Peyer's patch (tissue), 4 donors: ENCODE data around the gene WFDC1. TPM values are rescaled to one million over a fixed set of nuclear protein-coding genes. Genes with fewer than 3 reads are reported as not detected.
A peak's percentile ranks its signal among the peaks of the same experiment; 100 is the strongest.

Experiments
- DNase-seq, 3 donors: peaks; one replicate each; pipeline ENCODE4 v3.0.0-alpha.2; 2017 to 2019
- H3K27ac ChIP-seq, 4 donors: fragments of 200-600 bp; sonication (generic); one replicate each; pipeline ENCODE4 v1.5.1; 2016 to 2019
- H3K27me3 ChIP-seq, 2 donors: fragments of 200-600 bp; sonication (generic); one replicate each; pipeline ENCODE4 v1.5.1; 2019
- H3K36me3 ChIP-seq, 3 donors: fragments of 200-600 bp; sonication (generic); one replicate each; pipeline ENCODE4 v1.5.1; 2016 to 2019
- H3K4me1 ChIP-seq, 4 donors: fragments of 200-600 bp; sonication (generic); one replicate each; pipeline ENCODE4 v1.5.1; 2016 to 2019
- H3K4me3 ChIP-seq, 4 donors: fragments of 200-600 bp; sonication (generic); 1 replicate in 3 of 4; 2 replicates in 1 of 4; pipeline ENCODE4 v1.5.1; 2016 to 2019; ENCODE audit warnings: mild to moderate bottlenecking in 1 of 4
- H3K9me3 ChIP-seq, 4 donors: fragments of 200-600 bp; sonication (generic); one replicate each; pipeline ENCODE4 v1.5.1; 2016 to 2019; ENCODE audit warnings: mild to moderate bottlenecking in 1 of 4
- POLR2A ChIP-seq, 2 donors: fragments of 450-650 bp; IDR thresholded peaks; one replicate each; pipeline ENCODE4 v1.5.1; 2017; ENCODE audit warnings: antibody characterized with exemption in 2 of 2, mild to moderate bottlenecking in 2 of 2, moderate library complexity in 2 of 2
- total RNA-seq, 4 donors: library from RNA; depleted of rRNA; stranded (reverse); fragments of >200 nt; gene quantifications; one replicate each; pipeline ENCODE4 v1.1.0, GENCODE V29; 2016
- TF ChIP-seq, protein P1 (sequence below), 6 experiments: fragments of 450-650 bp in 4 of 6; fragments of 200-600 bp in 2 of 6; sonication (generic) in 1 of 6; IDR thresholded peaks; one replicate each; pipeline ENCODE4 v1.5.1; 2017 to 2019; ENCODE audit warnings: antibody characterized with exemption in 6 of 6, mild to moderate bottlenecking in 3 of 6, moderate library complexity in 1 of 6

The WFDC1 gene
- total RNA-seq, 4 donors from 2014 or later: 1.9 to 35.5 (median 10.1) TPM

DNA sequence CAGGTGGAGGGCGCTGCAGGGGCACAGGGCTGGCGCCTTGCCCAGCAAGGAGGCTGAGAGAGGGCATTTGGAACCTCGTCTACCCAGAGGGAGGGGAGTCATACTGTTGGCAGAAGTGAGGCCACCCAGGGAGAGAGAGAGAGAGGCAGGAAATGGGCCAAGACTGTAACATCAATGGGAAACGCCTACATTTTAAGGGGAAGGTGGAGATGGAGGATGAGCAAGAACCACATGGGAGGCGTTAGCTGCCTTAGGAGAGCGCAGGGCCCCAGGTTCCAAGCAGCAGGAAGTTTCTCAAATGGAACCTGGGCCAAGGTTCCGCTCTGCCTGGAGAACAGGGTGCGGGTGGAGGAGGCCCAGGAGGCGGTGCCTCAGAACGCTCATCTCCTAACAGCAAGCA lies 2.7 kb upstream of the WFDC1 start:
- Histone ChIP-seq H3K36me3 (no peaks in the 10 kb centered on the region), H3K9me3 (no peaks in the 10 kb centered on the region), H3K4me1 (peaks cover 0 to 10% (median 0%) of the 10 kb centered on the region in 4 donors), H3K27me3 (no peaks in the 10 kb centered on the region), H3K4me3 (no peak overlapping the region), H3K27ac (no peak overlapping the region)
- no peak for TF ChIP-seq POLR2A (IDR thresholded peaks at IDR 0.05)
- TF ChIP-seq, protein P1, sequence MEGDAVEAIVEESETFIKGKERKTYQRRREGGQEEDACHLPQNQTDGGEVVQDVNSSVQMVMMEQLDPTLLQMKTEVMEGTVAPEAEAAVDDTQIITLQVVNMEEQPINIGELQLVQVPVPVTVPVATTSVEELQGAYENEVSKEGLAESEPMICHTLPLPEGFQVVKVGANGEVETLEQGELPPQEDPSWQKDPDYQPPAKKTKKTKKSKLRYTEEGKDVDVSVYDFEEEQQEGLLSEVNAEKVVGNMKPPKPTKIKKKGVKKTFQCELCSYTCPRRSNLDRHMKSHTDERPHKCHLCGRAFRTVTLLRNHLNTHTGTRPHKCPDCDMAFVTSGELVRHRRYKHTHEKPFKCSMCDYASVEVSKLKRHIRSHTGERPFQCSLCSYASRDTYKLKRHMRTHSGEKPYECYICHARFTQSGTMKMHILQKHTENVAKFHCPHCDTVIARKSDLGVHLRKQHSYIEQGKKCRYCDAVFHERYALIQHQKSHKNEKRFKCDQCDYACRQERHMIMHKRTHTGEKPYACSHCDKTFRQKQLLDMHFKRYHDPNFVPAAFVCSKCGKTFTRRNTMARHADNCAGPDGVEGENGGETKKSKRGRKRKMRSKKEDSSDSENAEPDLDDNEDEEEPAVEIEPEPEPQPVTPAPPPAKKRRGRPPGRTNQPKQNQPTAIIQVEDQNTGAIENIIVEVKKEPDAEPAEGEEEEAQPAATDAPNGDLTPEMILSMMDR (IDR thresholded peaks at IDR 0.05): no peak
- no peak for DNase-seq

DNA sequence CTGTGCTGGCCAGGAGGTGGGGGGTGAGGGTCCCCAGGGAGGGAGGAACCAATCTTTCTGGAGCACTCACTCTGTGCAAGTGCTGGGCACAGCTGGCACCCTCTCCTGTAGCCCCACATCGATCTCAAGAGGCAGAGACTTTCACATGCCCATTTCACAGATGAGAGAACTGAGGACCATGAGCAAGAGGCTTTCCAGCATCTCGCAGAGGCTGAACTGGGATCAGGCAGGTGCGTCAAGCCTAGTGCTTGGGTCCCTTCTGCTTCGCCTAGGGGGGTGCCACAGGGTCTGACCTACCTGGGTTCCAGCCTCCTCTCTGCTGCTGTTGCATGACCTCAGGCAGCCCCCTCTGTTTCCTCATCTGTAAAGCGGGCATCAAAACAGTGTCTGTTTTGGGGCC lies 1.3 kb upstream of the WFDC1 start:
- H3K9me3 ChIP-seq: no peaks in the 10 kb centered on the region
- H3K36me3 ChIP-seq: no peaks in the 10 kb centered on the region
- no peak overlapping the region for H3K4me3 ChIP-seq
- H3K27ac ChIP-seq: no peak overlapping the region
- DNase-seq: no peak
- no peaks in the 10 kb centered on the region for H3K27me3 ChIP-seq
- peaks cover 0 to 10% (median 0%) of the 10 kb centered on the region in 4 donors for H3K4me1 ChIP-seq
- TF ChIP-seq POLR2A (IDR thresholded peaks at IDR 0.05): no peak
- TF ChIP-seq, protein P1 (IDR thresholded peaks at IDR 0.05): no peak

DNA sequence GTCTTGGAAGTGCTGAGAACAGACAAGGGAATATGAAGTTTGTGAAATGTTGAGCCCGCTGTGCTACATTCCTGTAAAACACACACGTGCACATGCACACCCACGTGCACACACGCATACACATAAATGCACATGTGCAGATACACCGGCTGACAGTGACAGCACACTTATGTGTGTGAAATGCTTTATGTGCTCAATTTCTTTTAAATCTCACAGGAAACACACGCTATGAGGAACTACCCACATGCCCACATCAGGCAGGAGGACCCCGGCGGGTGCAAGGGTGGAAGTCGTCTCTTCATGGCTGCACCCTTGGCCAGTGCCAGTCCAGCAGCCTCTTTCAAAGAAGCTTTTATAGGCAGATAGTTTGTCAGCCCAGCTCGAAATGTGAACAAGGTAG lies 561 bp upstream of the WFDC1 start:
- Histone ChIP-seq H3K36me3 (no peaks in the 10 kb centered on the region), H3K27ac (peak overlapping the region in 3 of 4 donors; percentile 10 to 74 (median 72))

DNA sequence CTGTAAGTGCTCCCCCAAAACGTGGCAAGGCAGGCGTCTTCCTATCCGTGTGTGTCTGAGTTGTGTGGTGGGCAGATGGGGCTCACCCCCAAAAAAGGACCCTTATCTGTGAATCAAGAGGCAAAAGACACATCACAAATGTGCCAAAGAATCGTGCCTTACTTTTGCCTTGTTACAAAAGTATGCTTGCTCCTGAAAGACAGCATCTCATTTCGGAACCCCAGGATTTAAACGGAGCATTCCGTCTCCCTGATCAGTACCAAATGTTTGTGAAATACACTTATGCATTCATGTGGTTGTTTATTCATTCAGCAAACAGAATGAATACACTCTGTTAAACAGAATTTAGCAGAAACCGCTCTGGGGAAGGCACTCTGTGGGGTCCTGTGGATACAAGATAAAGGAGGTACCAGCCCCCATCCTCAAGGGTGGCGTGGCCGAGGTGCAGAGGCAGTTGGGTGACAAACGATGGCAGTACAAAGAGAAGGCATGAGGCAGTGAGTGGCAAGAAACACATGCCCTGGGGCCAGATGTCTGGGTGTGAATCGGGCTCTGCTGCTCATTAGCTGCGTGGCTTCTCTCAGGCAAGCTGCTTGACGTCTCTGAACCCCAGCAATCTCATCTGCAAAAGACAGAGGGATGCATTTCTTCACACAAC lies 654 bp downstream of the WFDC1 start:
- H3K36me3 ChIP-seq: no peaks in the 10 kb centered on the region
- peak overlapping the region; percentile 21 to 74 (median 52) for H3K27ac ChIP-seq
- H3K4me1 ChIP-seq: peaks cover 0 to 10% (median 0%) of the 10 kb centered on the region in 4 donors
- H3K27me3 ChIP-seq: no peaks in the 10 kb centered on the region
- no peak for DNase-seq
- peak overlapping the region in 2 of 4 donors; percentile 11 to 31 for H3K4me3 ChIP-seq
- H3K9me3 ChIP-seq: no peaks in the 10 kb centered on the region
- TF ChIP-seq, protein P1 (IDR thresholded peaks at IDR 0.05): no peak
- no peak for TF ChIP-seq POLR2A (IDR thresholded peaks at IDR 0.05)

More for the DNA sequence above, 561 bp upstream of the WFDC1 start:
- Histone ChIP-seq H3K4me3 (no peak overlapping the region), H3K4me1 (peaks cover 0 to 10% (median 0%) of the 10 kb centered on the region in 4 donors), H3K27me3 (no peaks in the 10 kb centered on the region), H3K9me3 (no peaks in the 10 kb centered on the region)
- TF ChIP-seq, protein P1 (IDR thresholded peaks at IDR 0.05): no peak
- no peak for TF ChIP-seq POLR2A (IDR thresholded peaks at IDR 0.05)
- no peak for DNase-seq

DNA sequence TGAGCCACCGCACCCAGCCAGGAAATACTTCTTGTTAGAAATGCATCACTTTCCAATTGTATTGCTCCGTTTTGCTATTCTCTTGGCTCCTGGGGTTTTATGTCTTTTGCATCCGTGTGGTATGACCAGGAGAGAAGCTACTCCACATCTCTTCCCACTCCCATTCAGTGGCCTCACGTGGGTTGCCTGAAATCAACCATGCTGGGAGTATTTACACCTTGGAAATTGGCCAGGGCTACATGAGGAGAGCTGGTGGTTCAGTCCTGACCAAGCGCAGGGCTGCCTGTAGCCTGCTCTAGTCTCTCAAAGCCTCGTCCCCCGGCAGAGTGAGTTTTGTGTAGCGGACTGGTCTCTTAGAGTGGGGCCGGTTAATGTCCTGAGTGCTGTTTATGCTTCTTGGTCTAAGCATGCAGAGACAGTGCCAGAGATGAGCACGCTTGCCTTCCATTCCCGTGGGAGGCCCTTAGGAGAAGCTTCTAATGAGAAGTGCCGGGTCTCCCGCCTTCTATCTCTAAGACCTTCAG lies 3.8 kb downstream of the WFDC1 start:
- Histone ChIP-seq H3K4me3 (no peak overlapping the region), H3K27ac (peak overlapping the region in 3 of 4 donors; percentile 5 to 73 (median 55)), H3K9me3 (no peaks in the 10 kb centered on the region), H3K36me3 (no peaks in the 10 kb centered on the region), H3K27me3 (no peaks in the 10 kb centered on the region), H3K4me1 (peaks cover 0 to 10% (median 0%) of the 10 kb centered on the region in 4 donors)
- TF ChIP-seq POLR2A (IDR thresholded peaks at IDR 0.05): no peak
- TF ChIP-seq, protein P1 (IDR thresholded peaks at IDR 0.05): no peak
- no peak for DNase-seq
